Smooth muscle cell (in vitro differentiated cells): ENCODE measurements around the gene IL4. TPM values are rescaled to one million over a fixed set of nuclear protein-coding genes. Genes with fewer than 3 reads are reported as not detected.

ENCODE experiments used
- DNase-seq: peaks from one replicate; lab custom pipeline; 2025; ENCODE audit not compliant: unreplicated experiment; lab: John Stamatoyannopoulos, UW
- H2AFZ ChIP-seq: fragments of 200-600 bp; sonication (generic); 2 replicates; pipeline ENCODE4 v1.6.0; 2016; ENCODE audit warnings: antibody characterized with exemption, low read depth, mild to moderate bottlenecking
- H3F3A ChIP-seq: fragments of 200-600 bp; sonication (generic); 2 replicates; pipeline ENCODE4 v1.6.0; 2017; ENCODE audit warnings: antibody characterized with exemption, low read depth
- H3K27ac ChIP-seq: fragments of 200-600 bp; sonication (generic); 2 replicates; pipeline ENCODE4 v1.5.1; 2016; ENCODE audit warnings: low read depth, mild to moderate bottlenecking
- H3K27me3 ChIP-seq: fragments of 200-600 bp; sonication (generic); 2 replicates; pipeline ENCODE4 v1.6.1; 2016; ENCODE audit warnings: low read depth, mild to moderate bottlenecking
- H3K36me3 ChIP-seq: fragments of 200-600 bp; sonication (generic); 2 replicates; pipeline ENCODE4 v1.5.1; 2016; ENCODE audit warnings: low read depth
- H3K4me1 ChIP-seq: fragments of 200-600 bp; sonication (generic); 2 replicates; pipeline ENCODE4 v1.5.1; 2016; ENCODE audit warnings: low read depth
- H3K4me2 ChIP-seq: fragments of 200-600 bp; sonication (generic); 2 replicates; pipeline ENCODE4 v1.6.0; 2016; ENCODE audit warnings: mild to moderate bottlenecking
- H3K4me3 ChIP-seq: fragments of 200-600 bp; sonication (generic); 2 replicates; pipeline ENCODE4 v1.5.1; 2016; ENCODE audit warnings: mild to moderate bottlenecking
- H3K79me2 ChIP-seq: fragments of 200-600 bp; sonication (generic); 2 replicates; pipeline ENCODE4 v1.6.0; 2016; ENCODE audit warnings: low read depth, mild to moderate bottlenecking
- H3K9ac ChIP-seq: fragments of 200-600 bp; sonication (generic); 2 replicates; pipeline ENCODE4 v1.6.0; 2016; ENCODE audit warnings: low read depth
- H3K9me3 ChIP-seq: fragments of 200-600 bp; sonication (generic); replicated peaks from 2 replicates; pipeline ENCODE4 v1.5.1; 2016; ENCODE audit warnings: low read depth
- H4K20me1 ChIP-seq: fragments of 200-600 bp; sonication (generic); 2 replicates; pipeline ENCODE4 v1.6.0; 2016; ENCODE audit warnings: low read depth
- WGBS: methylation state at CpG from one replicate; pipeline ENCODE4 v1.1.7; 2016; ENCODE audit warnings: low lambda C conversion rate; 5-methylcytosine and 5-hydroxymethylcytosine counted together
- polyA plus RNA-seq: library from polyadenylated mRNA; unstranded; fragments of >200 nt; fragmentation: Nextera tagmentation; extraction: Ambion mirVana; gene quantifications from 2 replicates; pipeline ENCODE4 v1.2.1, GENCODE V29; 2016
- total RNA-seq: library from RNA; depleted of rRNA; stranded (reverse); fragments of >200 nt; gene quantifications from 2 replicates; pipeline ENCODE4 v1.2.3, GENCODE V29; 2014
- TF ChIP-seq, protein P1 (sequence below): fragments of 200-600 bp; sonication (generic); IDR thresholded peaks from 2 replicates; pipeline ENCODE4 v1.5.1; 2017; ENCODE audit warnings: borderline replicate concordance, mild to moderate bottlenecking, antibody characterized with exemption; ENCODE audit not compliant: insufficient read depth, poor library complexity, severe bottlenecking

Gene IL4
- total and polyA plus RNA-seq, 2 experiments from 2014 or later = not detected

DNA sequence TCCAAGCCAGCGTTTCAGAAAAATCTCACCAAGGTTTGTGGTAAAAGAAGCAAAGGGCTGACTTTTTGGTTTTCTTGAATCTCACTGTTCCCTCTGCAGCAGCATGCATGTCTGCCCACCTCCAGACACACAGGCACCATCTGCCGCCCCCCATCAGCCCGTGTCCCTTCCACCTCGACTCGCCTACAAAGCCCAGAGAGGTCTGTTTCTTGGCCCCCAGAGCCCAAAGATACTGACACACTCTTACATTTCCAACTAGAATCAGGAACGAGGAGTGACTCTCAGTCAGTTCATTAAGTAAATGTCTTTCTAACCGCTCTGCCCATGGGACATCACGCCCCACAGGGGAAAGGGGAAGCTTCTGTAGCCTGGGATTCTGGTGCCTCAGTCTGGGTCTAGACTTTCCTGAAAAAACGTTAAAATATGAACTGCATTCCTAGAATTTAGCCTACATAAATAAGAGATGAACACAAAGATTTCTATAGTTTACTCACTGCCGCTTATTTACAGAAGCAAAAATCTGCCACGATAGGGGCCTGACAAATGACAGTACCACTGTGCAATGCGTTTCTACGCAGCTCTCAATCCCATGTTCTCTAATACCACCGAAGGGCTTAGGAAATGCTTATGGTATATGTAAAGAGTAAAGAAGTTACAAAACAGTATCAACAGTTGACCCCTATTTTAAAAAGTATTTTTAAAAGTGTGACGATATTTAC, 4.1 kb downstream of the IL4 start:
- H3K4me2 ChIP-seq = no peak overlapping the region
- no peaks in the 10 kb centered on the region for H3K79me2 ChIP-seq
- no peak for DNase-seq
- H3K9ac ChIP-seq = no peak overlapping the region
- no peaks in the 10 kb centered on the region for H3K27me3 ChIP-seq
- H2AFZ ChIP-seq = no peak overlapping the region
- peak overlapping the region; percentile 20 for H3K27ac ChIP-seq
- H3K36me3 ChIP-seq = no peaks in the 10 kb centered on the region
- H3K9me3 ChIP-seq = no peaks in the 10 kb centered on the region
- H3K4me1 ChIP-seq = peaks cover 6% of the 10 kb centered on the region
- no peaks in the 10 kb centered on the region for H3F3A ChIP-seq
- WGBS = 84% methylated on average over 15 of the region's 15 CpGs
- TF ChIP-seq, protein P1, sequence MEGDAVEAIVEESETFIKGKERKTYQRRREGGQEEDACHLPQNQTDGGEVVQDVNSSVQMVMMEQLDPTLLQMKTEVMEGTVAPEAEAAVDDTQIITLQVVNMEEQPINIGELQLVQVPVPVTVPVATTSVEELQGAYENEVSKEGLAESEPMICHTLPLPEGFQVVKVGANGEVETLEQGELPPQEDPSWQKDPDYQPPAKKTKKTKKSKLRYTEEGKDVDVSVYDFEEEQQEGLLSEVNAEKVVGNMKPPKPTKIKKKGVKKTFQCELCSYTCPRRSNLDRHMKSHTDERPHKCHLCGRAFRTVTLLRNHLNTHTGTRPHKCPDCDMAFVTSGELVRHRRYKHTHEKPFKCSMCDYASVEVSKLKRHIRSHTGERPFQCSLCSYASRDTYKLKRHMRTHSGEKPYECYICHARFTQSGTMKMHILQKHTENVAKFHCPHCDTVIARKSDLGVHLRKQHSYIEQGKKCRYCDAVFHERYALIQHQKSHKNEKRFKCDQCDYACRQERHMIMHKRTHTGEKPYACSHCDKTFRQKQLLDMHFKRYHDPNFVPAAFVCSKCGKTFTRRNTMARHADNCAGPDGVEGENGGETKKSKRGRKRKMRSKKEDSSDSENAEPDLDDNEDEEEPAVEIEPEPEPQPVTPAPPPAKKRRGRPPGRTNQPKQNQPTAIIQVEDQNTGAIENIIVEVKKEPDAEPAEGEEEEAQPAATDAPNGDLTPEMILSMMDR = no peak
- H4K20me1 ChIP-seq = no peaks in the 10 kb centered on the region
- H3K4me3 ChIP-seq = no peak overlapping the region

DNA sequence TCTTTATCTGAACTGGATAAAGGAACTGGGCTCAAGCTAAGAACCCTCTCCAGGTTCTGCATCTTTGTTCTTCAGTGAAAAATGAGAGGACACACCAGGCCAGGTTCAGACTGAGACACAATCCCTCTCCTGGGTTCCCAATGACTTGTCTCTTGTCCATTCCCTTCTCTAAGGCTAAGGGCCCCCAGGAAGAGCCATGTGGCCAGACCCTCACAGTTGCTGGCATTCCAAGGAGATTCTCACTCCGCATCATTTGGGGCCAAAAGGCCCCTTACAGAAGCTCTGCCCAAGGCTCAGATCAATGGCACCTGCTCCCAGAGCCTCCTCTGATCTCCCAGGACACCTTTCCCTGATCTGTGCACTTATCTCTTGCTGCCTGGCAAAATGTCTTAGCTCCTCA, 4.9 kb downstream of the IL4 start:
- no peaks in the 10 kb centered on the region for H3K9me3 ChIP-seq
- no peaks in the 10 kb centered on the region for H3K79me2 ChIP-seq
- peaks cover 6% of the 10 kb centered on the region for H3K4me1 ChIP-seq
- H3K4me2 ChIP-seq = no peak overlapping the region
- no peaks in the 10 kb centered on the region for H4K20me1 ChIP-seq
- TF ChIP-seq, protein P1 = no peak
- no peaks in the 10 kb centered on the region for H3F3A ChIP-seq
- no peak overlapping the region for H3K4me3 ChIP-seq
- no peaks in the 10 kb centered on the region for H3K27me3 ChIP-seq
- H3K36me3 ChIP-seq = no peaks in the 10 kb centered on the region
- no peak overlapping the region for H3K9ac ChIP-seq
- H3K27ac ChIP-seq = no peak overlapping the region
- H2AFZ ChIP-seq = no peak overlapping the region
- DNase-seq = no peak
- WGBS = 90% methylated on average over 1 of the region's 1 CpG

DNA sequence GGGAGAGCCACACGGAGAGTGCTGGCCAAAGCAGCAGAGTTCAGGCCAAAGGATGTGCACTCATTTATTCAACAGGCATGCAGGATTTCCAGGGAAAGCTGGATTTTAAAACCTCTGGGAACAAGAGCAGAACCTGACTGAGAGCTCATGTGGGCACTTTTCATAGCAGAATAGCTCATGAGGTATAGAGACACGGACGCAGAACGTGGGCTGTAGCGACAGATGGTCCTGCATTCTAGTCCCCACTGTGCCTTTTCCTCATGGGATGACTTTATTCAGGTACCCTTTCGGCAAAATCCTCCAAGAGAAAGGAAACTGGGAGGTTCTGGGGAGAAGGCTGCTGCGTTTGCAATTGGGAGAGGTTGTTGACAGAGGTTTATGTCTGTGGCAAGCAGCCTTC, 5.4 kb downstream of the IL4 start:
- H3K27me3 ChIP-seq = no peaks in the 10 kb centered on the region
- 95% methylated on average over 7 of the region's 7 CpGs for WGBS
- no peak for DNase-seq
- H3K79me2 ChIP-seq = no peaks in the 10 kb centered on the region
- peaks cover 6% of the 10 kb centered on the region for H3K4me1 ChIP-seq
- no peak overlapping the region for H3K27ac ChIP-seq
- H3K9me3 ChIP-seq = no peaks in the 10 kb centered on the region
- no peaks in the 10 kb centered on the region for H3K36me3 ChIP-seq
- no peak overlapping the region for H3K4me2 ChIP-seq
- H4K20me1 ChIP-seq = no peaks in the 10 kb centered on the region
- H3K9ac ChIP-seq = no peak overlapping the region
- H3K4me3 ChIP-seq = no peak overlapping the region
- no peaks in the 10 kb centered on the region for H3F3A ChIP-seq
- no peak overlapping the region for H2AFZ ChIP-seq
- TF ChIP-seq, protein P1 = no peak
